ENCODE data around the gene AATK. TPM values are rescaled to one million over a fixed set of nuclear protein-coding genes. Genes with fewer than 3 reads are reported as not detected.

Gene AATK
- total RNA-seq, 2 experiments from 2014 or later: 0.25 to 0.82 TPM

- Histone ChIP-seq H3K4me1 (ENCODE audit: insufficient read depth, low read length) (no peaks in the 10 kb centered on the region), H3K4me3 (ENCODE audit: low read length) (no peak overlapping the region), H3K36me3 (ENCODE audit: insufficient read depth, low read length) (no peaks in the 10 kb centered on the region), H3K9me3 (ENCODE audit: control insufficient read depth in 1 of 2, insufficient read depth in 1 of 2, low read length in 2 of 2) (peaks cover 0 to 14% of the 10 kb centered on the region in 2 experiments), H3K27me3 (ENCODE audit: control insufficient read depth in 1 of 2, insufficient read depth in 2 of 2, low read length in 2 of 2) (peaks cover 0 to 2% of the 10 kb centered on the region in 2 experiments), H3K27ac (ENCODE audit: low read depth in 1 of 2, low read length in 2 of 2) (no peak overlapping the region)
- TF ChIP-seq CTCF (IDR thresholded peaks at IDR 0.05): no peak
- intact Hi-C loops (cut with DNase I, micrococcal nuclease): no loop called here
- Mint-ChIP-seq H3K36me3 (ENCODE audit: low read depth) (no peaks in the 10 kb centered on the region), H3K27ac (no peak overlapping the region), H3K9me3 (no peaks in the 10 kb centered on the region), H3K4me3 (no peak overlapping the region), H3K27me3 (no peaks in the 10 kb centered on the region), H3K4me1 (ENCODE audit: low read depth) (no peaks in the 10 kb centered on the region)
- ATAC-seq (ENCODE audit: poor library complexity) (no peak), DNase-seq (no peak)
- ChIA-PET CTCF (no interaction called here), POLR2A (no interaction called here)
Measured at GRCh38 chr17:81181811-81182185, 15.8 kb upstream of the AATK start.

- Mint-ChIP-seq H3K4me1 (ENCODE audit: low read depth) (no peaks in the 10 kb centered on the region), H3K27me3 (no peaks in the 10 kb centered on the region), H3K27ac (no peak overlapping the region), H3K4me3 (no peak overlapping the region), H3K9me3 (no peaks in the 10 kb centered on the region), H3K36me3 (ENCODE audit: low read depth) (no peaks in the 10 kb centered on the region)
- peaks cover 0 to 2% of the 10 kb centered on the region in 2 experiments for H3K27me3 ChIP-seq (ENCODE audit: control insufficient read depth in 1 of 2, insufficient read depth in 2 of 2, low read length in 2 of 2)
- ATAC-seq (ENCODE audit: poor library complexity): no peak
- ChIA-PET POLR2A (no interaction called here), CTCF (no interaction called here)
- H3K4me3 ChIP-seq (ENCODE audit: low read length): no peak overlapping the region
- H3K27ac ChIP-seq (ENCODE audit: low read depth in 1 of 2, low read length in 2 of 2): no peak overlapping the region
- peaks cover 0 to 14% of the 10 kb centered on the region in 2 experiments for H3K9me3 ChIP-seq (ENCODE audit: control insufficient read depth in 1 of 2, insufficient read depth in 1 of 2, low read length in 2 of 2)
- DNase-seq: no peak
- intact Hi-C loops (cut with DNase I, micrococcal nuclease): no loop called here
- TF ChIP-seq CTCF (IDR thresholded peaks at IDR 0.05): no peak
- H3K4me1 ChIP-seq (ENCODE audit: insufficient read depth, low read length): no peaks in the 10 kb centered on the region
- no peaks in the 10 kb centered on the region for H3K36me3 ChIP-seq (ENCODE audit: insufficient read depth, low read length)
Measured at GRCh38 chr17:81180836-81181810, 15.1 kb upstream of the AATK start.

- no peaks in the 10 kb centered on the region for H3K36me3 ChIP-seq (ENCODE audit: insufficient read depth, low read length)
- Mint-ChIP-seq H3K27ac (no peak overlapping the region), H3K9me3 (no peaks in the 10 kb centered on the region), H3K36me3 (ENCODE audit: low read depth) (no peaks in the 10 kb centered on the region), H3K4me3 (no peak overlapping the region), H3K27me3 (no peaks in the 10 kb centered on the region), H3K4me1 (ENCODE audit: low read depth) (no peaks in the 10 kb centered on the region)
- intact Hi-C loops (cut with DNase I, micrococcal nuclease): no loop called here
- ChIA-PET CTCF (no interaction called here), POLR2A (no interaction called here)
- H3K27ac ChIP-seq (ENCODE audit: low read depth in 1 of 2, low read length in 2 of 2): no peak overlapping the region
- DNase-seq (no peak), ATAC-seq (ENCODE audit: poor library complexity) (no peak)
- no peak overlapping the region for H3K4me3 ChIP-seq (ENCODE audit: low read length)
- TF ChIP-seq CTCF (IDR thresholded peaks at IDR 0.05): no peak
- H3K9me3 ChIP-seq (ENCODE audit: control insufficient read depth in 1 of 2, insufficient read depth in 1 of 2, low read length in 2 of 2): peaks cover 0 to 14% of the 10 kb centered on the region in 2 experiments
- H3K27me3 ChIP-seq (ENCODE audit: control insufficient read depth in 1 of 2, insufficient read depth in 2 of 2, low read length in 2 of 2): peaks cover 0 to 2% of the 10 kb centered on the region in 2 experiments
- H3K4me1 ChIP-seq (ENCODE audit: insufficient read depth, low read length): no peaks in the 10 kb centered on the region
Measured at GRCh38 chr17:81179861-81180260, 13.8 kb upstream of the AATK start.
